NCI-H524 (cell line): ENCODE results near the gene CEACAM3.

Source experiments
- DNase-seq, 2 experiments: peaks; one replicate each; lab custom pipeline; 2025; lab: John Stamatoyannopoulos, UW

Gene CEACAM3

GRCh38 chr19:41844601-41845000, 48.2 kb downstream of the CEACAM3 start, which contains the start of gene LYPD4:
Gene LYPD4, minus strand, starts transcription at chr19:41844683. Its CDS starts 5,398 bp downstream, at chr19:41839285.
- DNase-seq = no peak

- DNase-seq = no peak
Observed at GRCh38 chr19:41845001-41845050, 48.4 kb downstream of the CEACAM3 start, which contains the start of gene DMRTC2. Gene DMRTC2, plus strand, starts transcription at chr19:41845042. Its CDS starts 2,387 bp downstream, at chr19:41847429.

- DNase-seq = no peak
Observed at GRCh38 chr19:41845051-41845590, 48.7 kb downstream of the CEACAM3 start.

- DNase-seq = no peak
Observed at GRCh38 chr19:41847351-41848105, 51.1 kb downstream of the CEACAM3 start.

GRCh38 chr19:41848666-41849065, 52.3 kb downstream of the CEACAM3 start:
- no peak for DNase-seq

GRCh38 chr19:41849067-41849466, 52.7 kb downstream of the CEACAM3 start:
- DNase-seq = no peak

- DNase-seq = peak in 1 of 2 experiments; percentile 9
Observed at GRCh38 chr19:41850381-41850780, 54.0 kb downstream of the CEACAM3 start.

- no peak for DNase-seq
Observed at GRCh38 chr19:41851456-41851855, 55.1 kb downstream of the CEACAM3 start.

- DNase-seq = no peak
Observed at GRCh38 chr19:41853344-41853743, 57.0 kb downstream of the CEACAM3 start.

- DNase-seq = no peak
Observed at GRCh38 chr19:41853768-41854167, 57.4 kb downstream of the CEACAM3 start.

- no peak for DNase-seq
Observed at GRCh38 chr19:41859213-41859617, 62.8 kb downstream of the CEACAM3 start.

- DNase-seq = peak; percentile 99
Observed at GRCh38 chr19:41859618-41860418, 63.4 kb downstream of the CEACAM3 start, which contains the start of gene RPS19. Gene RPS19, plus strand, starts transcription at chr19:41860255. Its CDS starts 520 bp downstream, at chr19:41860775.

GRCh38 chr19:41860419-41861115, 64.2 kb downstream of the CEACAM3 start:
- DNase-seq = no peak
